Activated CD8-positive, alpha-beta memory T cell treated with anti-CD3 and anti-CD28 coated beads, Interleukin-2, amount 50 U/mL, for 1 hour (primary cell): ENCODE measurements around the gene SPTBN4.
"Not testable (repeated sequence)": the region's sequence is repeated elsewhere in the genome, so short reads cannot be mapped to it uniquely, and the experiment has no call there.

Experiments
- DNase-seq: peaks from one replicate; pipeline ENCODE4 v3.0.0-alpha.2; 2020; ENCODE audit errors: extremely low read depth

SPTBN4 gene

DNA sequence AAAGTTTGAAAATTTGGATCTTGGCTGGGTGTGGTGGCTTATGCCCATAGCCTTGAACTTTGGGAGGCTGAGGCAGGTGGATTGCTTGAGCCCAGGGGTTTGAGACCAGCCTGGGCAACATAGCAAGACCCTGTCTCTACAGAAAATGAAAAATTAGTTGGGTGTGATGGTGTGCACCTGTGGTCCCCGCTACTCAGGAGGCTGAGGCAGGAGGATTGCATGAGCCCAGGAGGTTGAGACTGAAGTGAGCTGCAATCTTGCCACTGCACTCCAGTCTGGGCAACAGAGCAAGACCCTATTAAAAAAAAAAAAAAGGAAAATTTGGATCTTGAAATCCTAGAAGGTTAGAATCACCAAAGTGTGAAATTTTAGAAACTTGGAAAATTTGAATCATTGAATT lies 97.7 kb downstream of the SPTBN4 start:
- DNase-seq = not testable (repeated sequence)

DNA sequence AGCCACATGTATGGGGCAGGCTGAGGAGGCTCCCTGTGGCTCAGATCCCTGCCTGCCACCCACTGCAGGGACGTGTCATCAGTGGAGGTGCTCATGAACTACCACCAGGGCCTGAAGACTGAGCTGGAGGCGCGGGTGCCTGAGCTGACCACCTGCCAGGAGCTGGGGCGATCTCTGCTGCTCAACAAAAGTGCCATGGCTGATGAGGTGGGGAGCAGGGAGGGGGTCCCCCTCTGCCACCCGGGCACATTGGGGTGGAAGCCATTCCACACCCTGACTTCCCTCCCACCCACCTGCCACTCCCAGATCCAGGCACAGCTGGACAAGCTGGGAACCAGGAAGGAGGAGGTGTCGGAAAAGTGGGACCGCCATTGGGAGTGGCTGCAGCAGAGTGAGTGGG lies 98.6 kb downstream of the SPTBN4 start:
- no peak for DNase-seq

DNA sequence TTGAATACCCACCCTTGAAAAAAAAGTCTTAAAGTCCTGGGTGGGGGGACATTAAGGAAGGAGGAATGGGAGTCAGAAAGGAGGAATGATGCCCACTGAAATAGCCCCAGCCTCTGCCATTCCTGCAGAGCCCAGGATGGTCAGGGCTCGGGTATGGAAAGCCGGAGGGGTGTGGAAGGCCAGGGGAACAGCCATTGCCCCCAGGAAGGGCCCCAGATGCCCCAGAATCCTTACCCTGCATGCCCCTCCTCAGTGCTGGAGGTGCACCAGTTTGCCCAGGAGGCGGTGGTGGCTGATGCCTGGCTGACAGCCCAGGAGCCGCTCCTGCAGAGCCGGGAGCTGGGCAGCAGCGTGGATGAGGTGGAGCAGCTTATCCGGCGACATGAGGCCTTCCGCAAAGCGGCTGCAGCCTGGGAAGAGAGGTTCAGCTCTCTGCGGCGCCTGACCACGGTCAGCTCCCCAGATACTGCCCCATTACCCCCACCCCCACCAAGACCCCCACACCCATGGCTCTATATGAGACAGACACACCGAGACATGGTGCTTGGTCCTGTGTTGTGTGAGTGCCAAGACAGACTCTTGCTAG lies 99.2 kb downstream of the SPTBN4 start:
- no peak for DNase-seq

DNA sequence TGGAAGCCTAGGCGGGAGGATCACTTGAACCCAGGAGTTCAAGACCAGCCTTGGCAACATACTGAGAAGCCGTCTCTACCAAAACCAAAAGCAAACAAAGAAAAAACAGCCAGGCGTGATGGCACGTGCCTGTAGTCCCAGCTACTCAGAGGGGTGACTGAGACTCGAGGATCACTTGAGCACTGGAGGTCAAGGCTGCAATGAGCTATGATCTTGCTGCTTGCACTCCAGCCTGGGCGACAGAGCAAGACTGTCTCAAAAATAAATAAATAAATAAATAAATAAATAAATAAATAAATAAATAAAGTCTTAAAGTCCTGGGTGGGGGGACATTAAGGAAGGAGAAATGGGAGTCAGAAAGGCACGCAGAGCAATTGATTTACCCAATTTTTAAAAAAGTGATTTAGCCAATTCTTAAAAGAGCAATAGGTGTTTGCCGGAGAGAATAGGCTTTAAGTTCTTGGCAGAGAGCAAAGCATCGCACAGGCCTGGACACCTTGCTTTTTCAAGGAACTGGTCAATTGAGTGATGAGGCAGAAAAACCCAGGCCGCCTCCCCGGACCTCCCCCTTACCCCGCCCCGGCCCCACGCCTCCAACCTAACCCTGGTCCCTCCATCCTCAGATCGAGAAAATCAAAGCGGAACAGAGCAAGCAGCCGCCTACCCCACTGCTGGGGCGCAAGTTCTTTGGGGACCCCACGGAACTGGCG lies 100.4 kb downstream of the SPTBN4 start:
- DNase-seq = no peak

DNA sequence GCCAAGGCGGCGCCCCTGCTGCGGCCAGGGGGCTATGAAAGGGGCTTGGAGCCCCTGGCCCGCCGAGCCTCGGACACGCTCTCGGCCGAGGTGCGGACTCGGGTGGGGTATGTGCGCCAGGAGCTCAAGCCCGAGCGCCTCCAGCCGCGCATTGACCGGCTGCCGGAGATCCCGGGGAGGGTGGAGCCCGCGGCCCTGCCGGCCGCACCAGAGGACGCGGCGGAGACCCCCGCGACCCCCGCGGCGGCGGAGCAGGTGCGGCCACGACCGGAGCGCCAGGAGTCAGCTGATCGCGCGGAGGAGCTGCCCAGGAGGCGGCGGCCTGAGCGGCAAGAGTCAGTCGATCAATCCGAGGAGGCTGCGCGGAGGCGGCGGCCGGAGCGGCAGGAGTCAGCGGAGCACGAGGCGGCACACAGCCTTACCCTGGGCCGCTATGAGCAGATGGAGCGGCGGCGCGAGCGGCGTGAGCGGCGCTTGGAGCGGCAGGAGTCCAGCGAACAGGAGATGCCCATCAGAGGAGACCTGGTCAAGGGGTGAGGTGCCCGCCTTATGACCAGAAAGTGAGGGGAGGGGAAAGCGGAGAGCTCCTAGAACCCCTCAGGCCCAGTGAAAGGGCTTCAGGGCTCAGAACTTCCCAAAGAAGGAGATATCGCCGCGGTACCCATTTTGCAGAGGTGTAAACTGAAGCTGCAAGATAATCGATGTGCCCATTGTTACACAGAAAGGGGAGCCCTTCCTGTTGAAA lies 101.1 kb downstream of the SPTBN4 start:
- no peak for DNase-seq

DNA sequence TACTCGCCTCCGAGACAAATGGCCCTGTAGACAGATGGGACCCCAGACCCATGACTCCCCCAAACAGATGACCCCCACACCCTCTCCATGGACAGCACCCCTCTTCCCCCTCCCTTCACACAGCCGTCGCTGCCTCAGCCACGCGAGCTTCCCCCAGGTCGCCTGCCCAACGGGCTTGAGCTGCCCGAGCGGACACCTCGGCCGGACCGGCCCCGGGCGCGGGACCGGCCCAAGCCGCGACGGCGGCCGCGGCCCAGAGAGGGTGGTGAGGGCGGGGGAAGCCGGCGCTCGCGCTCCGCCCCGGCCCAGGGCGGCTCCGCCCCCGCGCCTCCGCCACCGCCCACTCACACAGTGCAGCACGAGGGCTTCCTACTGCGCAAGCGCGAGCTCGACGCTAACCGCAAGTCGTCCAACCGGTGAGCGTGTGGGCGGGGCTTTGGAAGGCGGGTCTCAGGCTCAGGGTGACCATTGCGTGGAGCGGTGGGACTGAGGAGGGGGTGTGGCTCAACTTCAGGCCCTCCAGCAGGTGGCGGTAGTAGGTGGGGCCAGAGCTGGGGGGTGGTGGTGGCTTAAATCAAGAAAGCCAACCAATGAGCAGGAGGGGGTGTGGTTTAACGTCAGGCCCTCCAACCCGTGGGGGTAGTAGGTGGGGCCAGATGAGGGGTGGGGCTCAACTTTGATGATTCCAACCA lies 103.7 kb downstream of the SPTBN4 start:
- DNase-seq = peak; percentile 94

DNA sequence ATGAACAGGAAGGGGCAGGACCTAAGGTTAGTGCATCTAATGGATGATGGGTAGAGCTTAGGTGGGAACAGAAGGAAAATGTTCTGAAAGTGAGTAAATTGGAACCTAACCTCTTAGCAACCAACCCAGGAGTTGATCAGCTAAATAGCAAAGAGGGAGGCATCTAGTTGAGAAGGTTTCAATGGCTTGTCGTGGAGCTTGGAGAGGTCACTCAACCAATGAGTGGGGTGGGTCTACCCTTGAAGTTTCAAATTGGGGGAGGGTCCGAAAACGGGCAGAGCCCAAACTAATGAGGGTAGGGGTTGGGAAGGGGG lies 104.2 kb downstream of the SPTBN4 start:
- DNase-seq = no peak

DNA sequence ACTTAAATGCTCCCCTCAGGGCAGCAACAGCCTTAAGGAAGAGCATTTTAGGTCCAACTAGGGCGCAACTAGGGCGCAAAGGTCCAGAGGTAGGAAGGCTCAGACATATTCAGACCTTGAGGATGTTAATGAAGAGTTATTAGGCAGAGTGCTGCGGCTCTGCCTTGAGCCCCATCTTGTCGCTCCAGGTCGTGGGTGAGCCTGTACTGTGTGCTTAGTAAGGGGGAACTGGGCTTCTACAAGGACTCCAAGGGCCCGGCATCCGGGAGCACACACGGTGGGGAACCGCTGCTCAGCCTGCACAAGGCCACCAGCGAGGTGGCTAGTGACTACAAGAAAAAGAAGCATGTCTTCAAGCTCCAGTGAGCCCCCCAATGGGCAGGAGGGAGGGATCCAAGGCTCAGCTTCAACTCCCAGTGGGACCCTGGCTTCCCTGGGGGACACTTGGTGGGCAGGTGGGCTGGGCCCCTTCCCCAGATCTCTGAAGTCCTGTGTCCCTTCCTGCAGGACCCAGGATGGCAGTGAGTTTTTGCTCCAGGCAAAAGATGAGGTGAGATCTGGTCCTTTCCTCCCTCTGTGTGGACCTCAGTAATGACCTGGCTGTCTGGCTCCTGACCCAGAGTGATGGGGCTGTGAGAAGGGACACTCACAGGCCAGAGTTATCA lies 105.2 kb downstream of the SPTBN4 start:
- DNase-seq = no peak

DNA sequence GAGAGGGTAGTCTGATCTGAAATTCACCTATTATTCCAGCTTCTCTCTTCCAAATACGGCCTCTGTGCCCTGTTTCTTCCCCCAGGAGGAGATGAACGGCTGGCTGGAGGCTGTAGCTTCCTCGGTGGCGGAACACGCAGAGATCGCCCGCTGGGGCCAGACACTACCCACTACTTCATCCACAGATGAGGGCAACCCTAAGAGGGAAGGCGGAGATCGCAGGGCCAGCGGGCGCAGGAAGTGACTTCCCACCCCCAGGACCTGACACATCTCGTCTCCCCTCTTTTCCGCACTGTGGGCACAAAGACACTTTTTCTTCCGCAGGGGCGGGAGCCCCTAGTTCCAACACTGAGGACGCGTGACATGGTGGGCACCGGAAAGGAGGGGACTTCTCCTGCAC lies 108.5 kb downstream of the SPTBN4 start:
- no peak for DNase-seq

DNA sequence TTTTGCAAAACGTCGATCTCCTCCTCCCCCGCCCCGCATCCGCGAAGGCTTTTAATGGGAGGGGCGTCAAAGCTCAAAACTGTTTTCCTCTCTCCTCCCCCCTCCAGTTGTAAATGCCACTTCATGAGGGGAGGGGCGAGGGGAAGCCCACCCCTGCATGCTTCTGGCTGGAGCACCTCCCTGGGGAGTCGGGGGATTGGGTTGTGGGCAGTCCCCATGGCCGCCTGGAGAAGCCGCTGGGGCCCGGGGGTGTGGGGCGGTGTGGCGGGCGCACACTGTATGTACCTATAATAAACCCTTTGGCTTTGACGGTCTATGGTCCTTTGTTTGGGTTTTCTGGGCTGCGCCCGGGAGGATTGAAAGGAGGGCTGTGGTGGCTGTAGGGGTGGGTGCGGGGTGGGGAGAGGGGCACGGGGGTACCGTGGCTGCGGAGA lies 109.4 kb downstream of the SPTBN4 start:
- no peak for DNase-seq

DNA sequence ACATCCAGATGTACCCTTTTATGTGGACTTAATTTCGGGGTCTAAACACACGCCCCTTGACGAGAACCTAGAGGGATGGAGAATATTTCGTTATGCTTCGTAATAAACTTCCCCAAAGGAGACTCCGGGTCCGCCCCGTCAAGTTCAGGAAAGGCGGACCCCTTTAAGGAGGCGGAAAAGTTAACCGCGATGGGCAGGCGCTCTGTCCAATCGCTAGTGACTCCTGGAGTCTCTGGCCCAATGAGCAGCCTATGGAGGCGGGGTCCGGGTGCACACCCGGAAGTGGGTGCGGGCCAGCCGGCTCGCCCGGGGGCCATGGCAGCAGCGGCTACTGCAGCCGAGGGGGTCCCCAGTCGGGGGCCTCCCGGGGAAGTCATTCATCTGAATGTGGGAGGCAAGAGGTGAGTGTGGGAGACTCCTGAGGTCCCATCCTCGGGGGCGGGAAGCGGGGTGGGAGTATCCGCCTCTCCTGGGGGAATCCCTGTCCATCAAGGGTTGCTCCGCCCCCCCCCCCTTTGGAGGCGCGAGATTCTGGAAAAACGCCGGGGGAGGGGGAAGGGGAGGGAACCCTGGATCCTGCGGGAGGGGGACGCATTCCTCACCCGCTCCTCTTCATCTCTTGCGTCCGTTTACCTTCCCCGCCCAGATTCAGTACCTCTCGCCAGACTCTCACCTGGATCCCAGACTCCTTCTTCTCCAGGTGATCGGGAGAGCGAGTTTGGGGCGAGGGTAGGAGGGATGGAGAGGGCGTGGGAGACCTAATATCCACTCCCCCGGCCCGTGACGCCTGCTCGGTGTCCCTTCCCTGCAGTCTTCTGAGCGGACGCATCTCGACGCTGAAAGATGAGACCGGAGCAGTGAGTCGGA lies 110.0 kb downstream of the SPTBN4 start, which contains the start of gene SHKBP1:
Gene SHKBP1 (plus strand): TSS at position 289 of the 867 bp plus-strand sequence. CDS start 27 bp downstream, at position 316.
- peak; percentile 80 for DNase-seq

DNA sequence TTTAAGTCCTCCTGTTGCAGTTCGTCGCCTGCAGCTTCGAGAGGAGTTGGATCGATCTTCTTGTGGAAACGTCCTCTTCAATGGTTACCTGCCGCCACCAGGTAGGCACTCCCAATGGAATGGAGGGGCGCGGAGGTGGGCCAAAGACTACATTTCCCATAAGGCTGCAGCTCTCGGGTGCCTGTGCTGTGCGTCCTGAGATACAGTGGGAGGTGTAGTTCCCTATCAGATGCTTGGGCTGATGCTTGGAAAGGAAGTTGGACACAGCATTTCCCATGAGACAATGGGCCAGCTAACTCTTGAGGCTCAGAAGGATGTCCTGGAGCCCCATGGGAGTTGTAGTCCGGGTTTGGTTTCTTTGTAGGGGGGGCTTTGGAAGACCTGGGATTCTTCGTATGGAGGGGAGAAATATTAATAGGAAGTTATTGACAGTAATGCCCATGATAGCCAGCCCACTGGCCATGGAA lies 111.7 kb downstream of the SPTBN4 start:
- no peak for DNase-seq

DNA sequence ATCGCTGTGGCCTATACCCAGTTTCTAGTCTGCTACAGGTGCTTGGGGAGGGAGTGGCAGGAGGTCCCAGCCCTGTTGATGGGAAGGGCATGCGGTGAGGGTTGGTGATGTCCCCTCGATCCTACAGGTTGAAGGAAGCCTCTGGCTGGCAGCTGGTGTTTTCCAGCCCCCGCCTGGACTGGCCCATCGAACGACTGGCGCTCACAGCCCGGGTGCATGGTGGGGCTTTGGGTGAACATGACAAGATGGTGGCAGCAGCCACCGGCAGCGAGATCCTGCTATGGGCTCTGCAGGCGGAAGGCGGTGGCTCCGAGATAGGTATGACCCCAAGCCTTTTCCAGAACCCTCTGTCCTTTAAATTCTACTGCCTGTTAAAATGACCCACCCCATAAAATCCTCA lies 113.8 kb downstream of the SPTBN4 start:
- no peak for DNase-seq

DNA sequence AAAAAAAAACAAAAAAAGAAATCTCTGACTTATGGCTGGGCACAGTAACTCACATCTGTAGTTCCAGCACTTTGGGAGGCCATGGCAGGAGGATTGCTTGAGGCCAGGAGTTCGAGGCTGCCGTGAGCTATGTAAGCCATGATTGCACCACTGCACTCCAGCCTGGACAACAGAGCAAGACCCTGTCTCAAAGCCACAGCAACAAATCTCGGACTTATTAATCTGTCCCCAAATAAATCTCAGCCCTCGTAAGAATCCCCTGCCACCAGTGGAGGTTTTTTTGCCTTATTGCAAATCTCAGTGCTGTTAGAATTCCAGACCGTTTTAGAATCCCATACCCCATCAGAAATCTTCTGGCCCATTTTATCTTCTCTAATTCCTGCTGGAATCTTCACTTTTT lies 114.7 kb downstream of the SPTBN4 start:
- DNase-seq = no peak

DNA sequence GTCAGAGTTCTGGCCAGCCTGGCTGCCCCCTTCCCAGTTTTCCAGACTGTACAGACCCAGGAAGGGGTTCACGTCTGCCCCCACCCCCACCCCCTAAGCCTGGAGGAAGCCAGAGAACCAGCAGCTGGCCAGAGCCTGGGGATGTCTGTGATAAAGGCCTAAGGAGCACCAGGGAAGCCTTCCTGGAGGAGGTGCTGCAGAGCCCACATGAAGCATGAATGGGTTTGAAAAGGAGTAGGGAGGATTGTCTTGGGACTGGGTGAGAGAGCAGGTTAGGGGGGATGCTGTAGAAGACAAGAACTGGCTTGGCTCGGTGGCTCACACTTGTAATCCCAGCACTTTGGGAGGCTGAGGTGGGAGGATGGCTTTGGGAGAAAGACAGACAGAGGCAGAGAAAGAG lies 115.7 kb downstream of the SPTBN4 start:
- no peak for DNase-seq

DNA sequence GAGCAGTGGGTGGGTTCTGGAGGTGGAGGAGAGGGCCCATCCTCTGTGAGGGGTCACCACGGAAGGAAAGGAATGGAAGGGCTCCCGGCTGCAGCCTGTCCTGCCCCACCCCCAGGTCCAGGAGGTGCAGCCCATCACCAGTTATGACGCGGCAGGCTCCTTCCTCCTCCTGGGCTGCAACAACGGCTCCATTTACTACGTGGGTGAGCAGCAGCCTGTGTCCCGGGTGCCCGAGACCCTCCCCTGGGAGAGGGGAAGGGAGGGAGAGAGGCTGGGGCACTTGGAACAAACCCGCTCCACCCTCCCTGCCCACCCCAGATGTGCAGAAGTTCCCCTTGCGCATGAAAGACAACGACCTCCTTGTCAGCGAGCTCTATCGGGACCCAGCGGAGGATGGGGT lies 116.5 kb downstream of the SPTBN4 start:
- DNase-seq = no peak

DNA sequence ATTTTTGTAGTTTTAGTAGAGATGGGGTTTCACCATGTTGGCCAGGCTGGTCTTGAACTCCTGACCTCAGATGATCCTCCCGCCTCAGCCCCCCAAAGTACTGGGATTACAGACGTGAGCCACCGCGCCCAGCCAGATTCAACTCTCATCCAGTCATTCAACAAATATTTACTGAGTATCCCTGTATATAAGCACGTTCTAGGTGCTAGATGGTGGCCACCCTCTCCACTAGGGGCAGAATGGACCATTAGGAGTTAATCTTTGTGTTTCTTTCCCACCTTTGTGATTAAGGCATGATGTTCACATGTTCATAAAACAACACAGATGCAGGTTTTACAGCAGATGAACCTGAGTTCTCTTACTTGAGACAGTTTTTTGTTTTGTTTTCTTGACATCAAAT lies 117.2 kb downstream of the SPTBN4 start:
- no peak for DNase-seq

DNA sequence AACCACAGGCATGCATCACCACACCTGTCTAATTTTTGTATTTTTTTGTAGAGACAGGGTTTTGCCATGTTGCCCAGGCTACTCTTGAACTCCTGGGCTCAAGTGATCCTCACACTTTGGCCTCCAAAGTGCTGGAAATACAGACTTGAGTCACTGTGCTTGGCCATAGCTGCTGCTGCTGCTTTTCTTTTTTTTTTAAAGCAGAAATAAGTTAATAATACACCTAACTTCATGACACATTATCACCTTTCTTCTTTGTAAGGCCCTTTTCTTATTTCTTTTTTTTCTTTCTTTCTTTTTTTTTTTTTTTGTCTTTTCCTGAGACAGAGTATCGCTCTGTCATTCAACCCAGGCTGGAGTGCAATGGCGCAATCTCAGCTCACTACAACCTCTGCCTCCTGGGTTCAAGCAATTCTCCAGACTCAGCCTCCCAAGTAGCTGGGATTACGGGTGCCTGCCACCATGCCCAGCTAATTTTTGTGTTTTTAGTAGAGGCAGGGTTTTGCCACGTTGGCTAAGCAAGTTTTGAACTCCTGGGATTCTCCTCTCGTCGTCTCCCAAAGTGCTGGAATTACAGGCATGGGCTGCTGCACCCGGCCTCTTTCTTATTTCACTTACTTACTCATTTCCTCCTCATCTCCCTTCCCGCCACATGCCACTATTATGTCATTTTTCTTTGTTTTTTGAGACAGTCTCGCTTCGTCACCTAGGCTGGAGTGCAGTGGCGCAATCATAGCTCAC lies 118.6 kb downstream of the SPTBN4 start:
- DNase-seq = no peak

DNA sequence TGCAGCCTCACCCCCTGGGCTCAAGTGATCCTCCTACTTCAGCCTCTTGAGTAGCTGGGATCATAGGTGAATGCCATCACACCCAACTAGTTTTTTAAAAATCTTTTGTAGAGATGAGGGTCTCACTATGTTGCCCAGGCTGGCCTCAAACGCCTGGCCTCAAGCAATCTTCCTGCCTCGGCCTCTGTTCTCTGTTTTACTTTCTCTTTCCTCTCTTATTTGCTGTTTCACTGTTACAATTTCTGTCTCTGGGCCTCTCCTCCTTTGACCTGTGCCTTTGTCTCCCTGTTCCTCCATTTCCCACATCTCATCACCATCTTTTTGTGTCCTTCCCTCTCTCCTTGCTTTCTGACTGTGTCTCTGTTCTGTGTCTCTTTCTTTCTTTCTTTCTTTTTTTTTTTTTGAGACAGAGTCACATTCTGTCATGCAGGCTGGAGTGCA lies 119.2 kb downstream of the SPTBN4 start:
- no peak for DNase-seq

DNA sequence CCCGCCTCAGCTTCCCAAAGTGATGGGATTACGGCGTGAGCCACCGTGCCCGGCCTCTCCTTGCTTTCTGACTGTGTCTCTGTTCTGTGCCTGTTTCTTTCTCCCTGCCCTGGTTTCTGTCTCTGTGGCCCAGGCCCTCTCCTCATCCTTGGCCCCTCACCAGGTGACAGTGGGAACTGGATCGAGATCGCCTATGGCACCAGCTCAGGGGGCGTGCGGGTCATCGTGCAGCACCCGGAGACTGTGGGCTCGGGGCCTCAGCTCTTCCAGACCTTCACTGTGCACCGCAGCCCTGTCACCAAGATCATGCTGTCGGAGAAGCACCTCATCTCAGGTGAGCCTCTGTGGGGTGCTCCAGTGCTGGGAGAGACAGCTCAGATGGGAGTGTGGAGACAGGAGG lies 119.8 kb downstream of the SPTBN4 start:
- DNase-seq = no peak
